Mesendoderm (in vitro differentiated cells): ENCODE data around the gene DPM3.

Experiments
- DNase-seq: peaks from one replicate; pipeline ENCODE4 v3.0.0; 2013
- H2AK5ac ChIP-seq: 2 replicates; pipeline ENCODE4 v1.6.1; 2013; ENCODE audit warnings: low read length, inconsistent platforms
- H2BK120ac ChIP-seq: 2 replicates; pipeline ENCODE4 v1.6.1; 2013; ENCODE audit warnings: low read depth, mild to moderate bottlenecking, low read length, moderate library complexity, mixed read lengths
- H2BK15ac ChIP-seq: replicated peaks from 2 replicates; pipeline ENCODE4 v1.6.1; 2013; ENCODE audit warnings: low read depth, mild to moderate bottlenecking, moderate library complexity
- H2BK5ac ChIP-seq: 2 replicates; pipeline ENCODE4 v1.6.1; 2013; ENCODE audit warnings: low read length, inconsistent platforms
- H3K18ac ChIP-seq: 2 replicates; pipeline ENCODE4 v1.6.1; 2013; ENCODE audit warnings: mild to moderate bottlenecking, low read length, mixed read lengths
- H3K23ac ChIP-seq: one replicate; pipeline ENCODE4 v1.6.1; 2013; ENCODE audit warnings: low read length
- H3K27ac ChIP-seq: 2 replicates; pipeline ENCODE4 v1.5.1; 2013; ENCODE audit warnings: low read depth, mild to moderate bottlenecking, inconsistent platforms, low read length, moderate library complexity
- H3K27me3 ChIP-seq: 2 replicates; pipeline ENCODE4 v1.6.1; 2013; ENCODE audit warnings: low read length, control low read depth, mild to moderate bottlenecking, inconsistent platforms; ENCODE audit not compliant: insufficient read depth, poor library complexity
- H3K36me3 ChIP-seq: 2 replicates; pipeline ENCODE4 v1.6.1; 2013; ENCODE audit warnings: low read length, inconsistent platforms; ENCODE audit not compliant: control insufficient read depth, insufficient read depth
- H3K4ac ChIP-seq: one replicate; pipeline ENCODE4 v1.6.1; 2013; ENCODE audit warnings: low read depth, mild to moderate bottlenecking, low read length, moderate library complexity
- H3K4me1 ChIP-seq: 2 replicates; pipeline ENCODE4 v1.6.1; 2013; ENCODE audit warnings: low read depth, low read length, inconsistent platforms; ENCODE audit not compliant: control insufficient read depth
- H3K4me2 ChIP-seq: 2 replicates; pipeline ENCODE4 v1.6.1; 2013; ENCODE audit warnings: low read length
- H3K4me3 ChIP-seq: 2 replicates; pipeline ENCODE4 v1.5.1; 2013; ENCODE audit warnings: mild to moderate bottlenecking, low read length
- H3K56ac ChIP-seq: one replicate; pipeline ENCODE4 v1.6.1; 2013; ENCODE audit warnings: low read length
- H3K79me1 ChIP-seq: 2 replicates; pipeline ENCODE4 v1.6.1; 2013; ENCODE audit warnings: low read length, inconsistent platforms
- H3K79me2 ChIP-seq: 2 replicates; pipeline ENCODE4 v1.6.1; 2013; ENCODE audit warnings: mild to moderate bottlenecking, low read length; ENCODE audit not compliant: control insufficient read depth, insufficient read depth
- H3K9ac ChIP-seq: 2 replicates; pipeline ENCODE4 v1.6.1; 2013; ENCODE audit warnings: low read length, inconsistent platforms
- H4K5ac ChIP-seq: one replicate; pipeline ENCODE4 v1.6.1; 2013; ENCODE audit warnings: low read length
- H4K8ac ChIP-seq: one replicate; pipeline ENCODE4 v1.6.1; 2013; ENCODE audit warnings: low read depth, mild to moderate bottlenecking, control low read depth, low read length, moderate library complexity
- WGBS: extraction: QIAGEN DNeasy Blood & Tissue Kit; methylation state at CpG from one replicate; pipeline ENCODE4 v1.1.7; 2013; ENCODE audit warnings: low lambda C conversion rate, missing lambda C conversion rate; ENCODE audit not compliant: insufficient coverage; ENCODE audit errors: extremely low coverage; 5-methylcytosine and 5-hydroxymethylcytosine counted together

Gene DPM3

DNA sequence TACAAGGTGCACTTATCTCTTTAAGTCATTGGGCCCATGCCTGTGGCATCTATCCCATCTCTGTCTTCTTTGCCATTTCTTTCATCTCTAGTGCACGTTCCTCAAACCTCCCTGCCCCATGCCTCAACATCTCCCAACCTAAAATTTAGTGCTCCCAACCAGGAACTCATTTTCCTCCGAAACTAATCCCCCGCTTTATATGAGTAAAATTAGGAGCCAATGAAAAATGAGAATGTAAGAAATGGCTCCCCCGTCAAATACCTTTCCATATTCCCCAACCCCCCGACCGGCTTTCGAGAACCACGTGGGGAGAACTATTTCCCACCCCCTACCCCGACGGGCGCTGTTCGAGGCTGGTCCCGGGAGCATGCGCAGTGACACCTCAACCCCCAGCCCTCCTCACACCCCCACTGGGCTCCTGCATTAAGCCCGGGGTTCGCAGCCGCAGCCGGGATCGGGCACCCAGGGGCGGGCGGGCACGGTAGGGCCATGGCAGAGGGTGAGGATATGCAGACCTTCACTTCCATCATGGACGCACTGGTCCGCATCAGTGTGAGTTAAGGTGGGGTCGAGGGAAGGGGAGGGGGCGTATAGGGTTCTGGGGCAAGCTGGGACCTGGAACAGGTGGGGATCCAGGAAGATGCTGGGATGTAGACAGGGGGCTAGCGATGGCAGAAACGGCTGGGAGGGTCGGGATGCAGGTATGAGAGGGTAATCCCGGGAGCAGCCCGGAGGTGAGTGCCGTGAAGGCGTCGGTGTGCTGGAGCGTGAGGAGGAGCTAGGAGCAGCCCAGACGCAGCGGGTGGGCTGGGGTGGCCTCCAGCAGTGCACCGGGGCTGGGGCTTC, 33.4 kb upstream of the DPM3 start, which contains the start of gene TRIM46:
TRIM46 (plus strand) TSS at position 372 of the 846 bp plus-strand sequence; CDS start at position 490, 118 bp downstream.
- Histone ChIP-seq H4K5ac (no peak within 1 kb of the TSS), H4K8ac (no peak within 1 kb of the TSS), H3K79me2 (peaks cover 2% of the 10 kb centered on the region), H3K27ac (peak within 1 kb of the TSS; percentile 65), H2BK5ac (peak within 1 kb of the TSS; percentile 74), H3K18ac (peak within 1 kb of the TSS; percentile 8), H3K9ac (peak within 1 kb of the TSS; percentile 98), H3K4me3 (peak within 1 kb of the TSS; percentile 92), H3K27me3 (no peaks in the 10 kb centered on the region), H3K23ac (peak within 1 kb of the TSS; percentile 87), H3K36me3 (peaks cover 5% of the 10 kb centered on the region), H3K79me1 (no peaks in the 10 kb centered on the region), H3K4me2 (peak within 1 kb of the TSS; percentile 97), H2BK120ac (no peak within 1 kb of the TSS), H3K4ac (peak within 1 kb of the TSS; percentile 57), H3K4me1 (peaks cover 2% of the 10 kb centered on the region), H3K56ac (peak within 1 kb of the TSS; percentile 92), H2BK15ac (no peak within 1 kb of the TSS), H2AK5ac (peak within 1 kb of the TSS; percentile 11)
- DNase-seq = peak; percentile 69
- WGBS = no CpG with 5 or more reads among the region's 38 CpGs

DNA sequence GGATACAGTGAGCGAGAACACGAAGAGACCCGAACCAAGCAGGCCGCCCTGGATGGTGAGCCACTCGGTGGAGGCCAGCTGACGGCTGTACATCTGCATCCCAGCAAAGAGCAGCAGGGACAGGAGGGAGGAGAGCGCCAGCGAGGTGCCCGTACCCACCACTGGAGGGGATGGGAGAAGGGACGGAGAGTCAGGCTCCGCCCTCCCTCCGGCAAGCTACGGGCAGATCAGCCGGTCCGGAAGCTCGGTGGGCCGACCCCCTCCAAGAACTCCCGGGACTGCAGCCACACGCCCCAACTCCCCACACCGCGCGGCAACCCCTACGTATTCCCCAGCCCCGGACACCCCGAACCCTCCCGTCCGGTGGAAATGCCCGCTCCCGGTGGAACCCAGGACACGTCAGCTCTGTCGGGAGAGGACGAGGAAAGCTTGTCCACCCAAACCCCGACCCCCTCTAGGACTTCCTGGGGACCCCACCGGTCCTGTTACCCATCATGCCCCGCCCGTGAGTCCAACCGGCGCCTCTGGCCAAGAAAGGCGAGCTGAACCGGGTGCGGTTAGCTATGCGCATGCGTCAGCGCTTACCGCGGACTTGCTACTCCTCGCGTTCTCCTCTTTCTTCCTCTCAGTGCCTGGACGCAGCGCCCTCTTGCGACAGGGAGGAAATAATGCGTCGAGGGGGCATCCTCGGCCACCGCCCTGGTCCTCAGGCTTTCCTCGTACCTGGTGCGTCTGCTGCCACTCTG, 32.6 kb upstream of the DPM3 start, which contains the start of gene KRTCAP2:
KRTCAP2 (minus strand) TSS at position 573 of the 746 bp plus-strand sequence; CDS start at position 493, 80 bp downstream.
- Histone ChIP-seq H3K36me3 (peaks cover 5% of the 10 kb centered on the region), H2BK15ac (no peak within 1 kb of the TSS), H3K4ac (peak within 1 kb of the TSS; percentile 57), H3K4me3 (peak within 1 kb of the TSS; percentile 92), H3K9ac (peak within 1 kb of the TSS; percentile 98), H4K5ac (no peak within 1 kb of the TSS), H2BK120ac (no peak within 1 kb of the TSS), H3K79me1 (no peaks in the 10 kb centered on the region), H3K4me2 (peak within 1 kb of the TSS; percentile 97), H4K8ac (no peak within 1 kb of the TSS), H3K23ac (peak within 1 kb of the TSS; percentile 87), H2BK5ac (peak within 1 kb of the TSS; percentile 74), H2AK5ac (peak within 1 kb of the TSS; percentile 11), H3K27ac (peak within 1 kb of the TSS; percentile 65), H3K4me1 (peaks cover 2% of the 10 kb centered on the region), H3K79me2 (peaks cover 2% of the 10 kb centered on the region), H3K56ac (peak within 1 kb of the TSS; percentile 92), H3K27me3 (no peaks in the 10 kb centered on the region), H3K18ac (peak within 1 kb of the TSS; percentile 8)
- peak; percentile 98 for DNase-seq
- WGBS = no CpG with 5 or more reads among the region's 57 CpGs

DNA sequence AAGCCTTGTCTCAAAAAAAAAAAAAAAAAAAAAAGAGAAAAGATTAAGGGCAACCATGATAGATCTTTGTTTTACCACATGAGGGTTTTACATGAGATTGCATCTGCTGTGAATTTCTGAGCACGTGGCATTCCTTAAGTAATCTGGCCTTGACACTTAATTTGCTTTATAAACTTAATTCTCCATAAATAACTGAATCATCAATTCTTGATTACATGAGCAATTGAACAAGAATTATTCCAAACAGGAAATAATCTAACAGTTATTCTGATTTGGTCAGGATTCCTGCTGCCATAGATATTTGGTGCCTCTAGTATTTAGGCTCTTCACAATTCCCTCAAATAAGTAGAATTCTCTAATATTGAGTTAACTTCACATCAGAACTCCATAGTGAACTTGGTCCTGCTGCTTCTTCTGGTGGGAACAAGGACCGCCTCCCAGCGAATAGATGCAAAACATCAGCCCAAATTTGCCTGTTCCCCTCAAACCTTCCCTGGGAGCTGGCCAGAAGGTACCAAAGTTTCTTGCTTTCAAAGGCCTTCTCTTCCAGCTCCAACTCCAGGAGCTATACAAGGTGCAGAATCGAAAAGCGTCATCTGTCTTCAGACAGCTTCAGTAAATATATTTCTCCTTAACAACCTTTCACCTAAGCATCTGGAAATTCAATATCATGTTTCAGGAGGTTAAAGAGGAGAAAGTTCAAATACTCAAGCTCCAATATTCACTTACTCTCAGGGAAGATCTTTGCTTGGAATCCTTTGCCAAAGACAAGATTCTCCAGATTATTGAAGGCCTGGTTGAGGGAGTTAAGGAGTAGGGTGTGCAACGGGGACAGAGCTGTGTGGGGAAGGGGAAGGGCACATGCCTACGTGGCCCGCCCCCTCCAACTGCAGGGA, 31.8 kb upstream of the DPM3 start:
- Histone ChIP-seq H3K27ac (peak overlapping the region; percentile 65), H3K4ac (no peak overlapping the region), H3K56ac (peak overlapping the region; percentile 91), H3K79me1 (no peaks in the 10 kb centered on the region), H3K23ac (no peak overlapping the region), H2AK5ac (no peak overlapping the region), H2BK15ac (no peak overlapping the region), H4K8ac (no peak overlapping the region), H3K79me2 (peaks cover 2% of the 10 kb centered on the region), H3K4me2 (peak overlapping the region; percentile 68), H3K36me3 (peaks cover 1% of the 10 kb centered on the region), H2BK5ac (no peak overlapping the region), H4K5ac (no peak overlapping the region), H3K4me3 (peak overlapping the region; percentile 92), H3K4me1 (peaks cover 2% of the 10 kb centered on the region), H2BK120ac (no peak overlapping the region), H3K9ac (peak overlapping the region; percentile 98), H3K18ac (no peak overlapping the region), H3K27me3 (no peaks in the 10 kb centered on the region)
- no CpG with 5 or more reads among the region's 8 CpGs for WGBS
- DNase-seq = no peak

DNA sequence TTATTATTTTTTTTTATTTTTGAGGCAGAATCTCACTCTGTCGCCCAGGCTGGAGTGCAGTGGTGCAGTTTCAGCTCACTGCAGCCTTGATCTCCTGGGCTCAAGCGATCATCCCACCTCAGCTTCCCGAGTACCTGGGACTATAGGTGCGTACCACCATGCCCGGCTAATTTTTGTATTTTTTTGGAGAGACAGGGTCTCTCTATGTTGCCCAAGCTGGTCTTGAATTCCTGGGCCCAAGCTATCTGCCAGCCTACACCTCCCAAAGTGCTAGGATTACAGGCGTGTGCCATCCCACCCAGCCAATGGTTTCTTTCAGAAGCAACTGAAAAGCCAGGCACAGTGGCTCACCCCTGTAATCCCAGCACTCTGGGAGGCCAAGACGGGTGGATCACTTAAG, 30.5 kb upstream of the DPM3 start:
- H3K4me2 ChIP-seq = no peak overlapping the region
- no peak overlapping the region for H2BK15ac ChIP-seq
- peaks cover 4% of the 10 kb centered on the region for H3K4me1 ChIP-seq
- H4K5ac ChIP-seq = no peak overlapping the region
- no peak overlapping the region for H3K4ac ChIP-seq
- DNase-seq = no peak
- no peak overlapping the region for H2BK120ac ChIP-seq
- no peak overlapping the region for H4K8ac ChIP-seq
- H3K79me2 ChIP-seq = peaks cover 2% of the 10 kb centered on the region
- no peak overlapping the region for H3K56ac ChIP-seq
- no peak overlapping the region for H2AK5ac ChIP-seq
- H2BK5ac ChIP-seq = no peak overlapping the region
- no peak overlapping the region for H3K18ac ChIP-seq
- H3K23ac ChIP-seq = no peak overlapping the region
- no peak overlapping the region for H3K9ac ChIP-seq
- no peaks in the 10 kb centered on the region for H3K27me3 ChIP-seq
- H3K79me1 ChIP-seq = no peaks in the 10 kb centered on the region
- no peak overlapping the region for H3K4me3 ChIP-seq
- peaks cover 1% of the 10 kb centered on the region for H3K36me3 ChIP-seq
- H3K27ac ChIP-seq = no peak overlapping the region
- no CpG with 5 or more reads among the region's 7 CpGs for WGBS

DNA sequence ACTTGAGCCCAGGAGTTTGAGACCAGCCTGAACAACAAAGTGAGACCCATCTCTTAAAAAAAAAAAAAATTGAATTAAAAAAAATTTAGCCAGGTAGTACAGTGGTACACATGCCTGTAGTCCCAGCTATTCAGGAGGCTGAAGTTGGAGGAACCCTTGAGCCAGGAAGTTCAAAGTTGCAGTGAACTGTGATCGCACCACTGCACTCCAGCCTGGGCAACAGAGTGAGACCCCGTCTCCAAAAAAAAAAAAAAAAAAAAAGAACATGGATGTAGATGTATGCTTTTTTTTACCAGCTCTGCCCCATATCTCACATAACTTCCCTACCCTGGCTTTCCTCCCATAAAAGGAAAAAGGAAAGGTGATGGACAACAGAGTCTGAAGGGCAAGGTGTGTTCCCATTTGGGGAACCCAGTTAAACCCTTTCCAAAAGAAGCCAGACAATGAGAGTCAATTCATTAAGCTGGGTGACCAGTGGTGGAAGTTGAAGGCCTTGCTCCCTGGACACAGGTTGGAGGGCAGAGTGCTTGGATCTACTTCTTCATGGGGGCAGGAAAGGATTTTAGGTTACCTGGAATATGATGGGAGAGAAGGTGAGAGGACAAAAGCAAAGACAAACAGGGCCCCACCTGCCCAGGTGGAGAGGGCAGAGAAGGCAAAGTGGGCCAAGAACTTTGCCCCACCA, 29.9 kb upstream of the DPM3 start:
- WGBS = no CpG with 5 or more reads among the region's 2 CpGs
- Histone ChIP-seq H3K23ac (no peak overlapping the region), H3K27ac (no peak overlapping the region), H3K18ac (no peak overlapping the region), H4K8ac (no peak overlapping the region), H3K36me3 (peaks cover 1% of the 10 kb centered on the region), H3K9ac (no peak overlapping the region), H3K56ac (no peak overlapping the region), H3K4me1 (peaks cover 4% of the 10 kb centered on the region), H2BK120ac (no peak overlapping the region), H2AK5ac (no peak overlapping the region), H3K79me2 (peaks cover 2% of the 10 kb centered on the region), H3K27me3 (no peaks in the 10 kb centered on the region), H4K5ac (no peak overlapping the region), H2BK5ac (no peak overlapping the region), H3K79me1 (no peaks in the 10 kb centered on the region), H3K4me3 (no peak overlapping the region), H3K4ac (no peak overlapping the region), H3K4me2 (no peak overlapping the region), H2BK15ac (no peak overlapping the region)
- DNase-seq = no peak
